ENCODE measurements around the gene NUDT2.

- TF ChIP-seq RFX5 (IDR thresholded peaks at IDR 0.05; ENCODE audit: low read depth, low read length), result no peak
- TF ChIP-seq CTCF (IDR thresholded peaks at IDR 0.05 in 2 of 3, conservative IDR thresholded peaks at IDR 0.05 in 1 of 3; ENCODE audit: control insufficient read depth in 2 of 3, extremely low read depth in 1 of 3, insufficient read depth in 1 of 3, low read depth in 3 of 3, low read length in 3 of 3), result no peak
- TF ChIP-seq USF2 (IDR thresholded peaks at IDR 0.05; ENCODE audit: borderline replicate concordance, low read depth, low read length), result no peak
- TF ChIP-seq GATAD2B (conservative IDR thresholded peaks at IDR 0.05; ENCODE audit: low read depth), result no peak
Measured at GRCh38 chr9:34347800-34348158, 18.4 kb downstream of the NUDT2 start.
